HG03196 (cell line): ENCODE data around the gene DSCAM.
"Not testable (repeated sequence)": the region's sequence is repeated elsewhere in the genome, so short reads cannot be mapped to it uniquely, and the experiment has no call there.

Experiments
- ATAC-seq: cut with Tn5 transposase; IDR thresholded peaks from one replicate; pipeline ENCODE4 v1.9.1; 2021; ENCODE audit not compliant: unreplicated experiment

DSCAM gene

GRCh38 chr21:40846587-40847411 lies at the start of gene DSCAM:
DSCAM (minus strand) TSS chr21:40847158; CDS start chr21:40846661, 497 bp downstream.
- ATAC-seq: no peak

DNA sequence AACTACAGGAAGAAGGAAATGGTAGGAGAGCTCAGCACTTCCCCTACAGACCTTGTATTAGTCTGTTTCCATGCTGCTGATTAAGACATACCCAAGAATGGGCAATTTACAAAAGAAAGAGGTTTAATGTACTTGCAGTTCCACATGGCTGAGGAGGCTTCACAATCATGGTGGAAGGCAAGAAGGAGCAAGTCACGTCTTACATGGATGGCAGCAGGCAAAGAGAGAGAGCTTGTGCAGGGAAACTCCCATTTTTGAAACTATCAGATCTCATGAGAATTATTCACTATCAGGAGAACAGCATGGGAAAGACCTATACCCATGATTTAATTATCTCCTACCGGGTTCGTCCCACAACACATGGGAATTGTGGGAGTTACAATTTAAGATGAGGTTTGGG lies 48.7 kb upstream of the DSCAM start:
- ATAC-seq: not testable (repeated sequence)

- ATAC-seq: no peak
Observed at GRCh38 chr21:40886931-40887330, 40.0 kb upstream of the DSCAM start.

GRCh38 chr21:40886006-40886405 lies 39.0 kb upstream of the DSCAM start:
- ATAC-seq: no peak

DNA sequence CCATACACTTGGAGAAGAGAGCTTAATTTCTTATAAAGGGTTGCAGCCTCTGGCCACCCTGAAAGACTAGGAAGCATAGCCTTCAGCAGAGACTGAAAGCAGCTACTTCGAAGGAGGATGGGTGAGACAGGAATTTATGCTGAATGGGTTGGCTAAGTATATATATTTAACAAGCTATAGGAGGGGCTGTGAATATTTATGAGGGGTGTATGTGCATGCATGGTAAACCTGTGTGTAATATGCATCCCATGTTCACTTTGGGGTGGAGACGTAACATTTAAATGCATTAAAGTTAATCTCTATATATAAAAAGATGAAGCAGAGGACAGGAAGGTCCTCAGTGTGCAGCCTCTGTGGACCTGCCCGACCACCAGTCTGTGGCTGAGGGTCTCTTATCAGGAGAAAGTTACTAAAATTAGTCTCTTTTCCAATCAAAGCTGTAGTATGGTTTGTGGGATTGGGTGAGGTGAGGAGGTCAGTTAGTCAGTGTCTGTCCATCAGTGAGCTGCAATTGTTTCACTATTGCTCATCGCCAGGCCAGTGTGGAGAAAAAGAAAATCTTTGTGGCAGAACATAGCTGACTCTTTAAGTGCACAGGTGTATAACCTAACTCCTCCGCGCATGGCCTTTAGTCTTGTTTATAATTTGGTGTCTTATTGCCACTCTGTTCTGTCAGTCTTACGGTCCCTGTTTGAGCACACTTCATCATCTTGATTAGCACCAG lies 35.4 kb upstream of the DSCAM start:
- no peak for ATAC-seq

DNA sequence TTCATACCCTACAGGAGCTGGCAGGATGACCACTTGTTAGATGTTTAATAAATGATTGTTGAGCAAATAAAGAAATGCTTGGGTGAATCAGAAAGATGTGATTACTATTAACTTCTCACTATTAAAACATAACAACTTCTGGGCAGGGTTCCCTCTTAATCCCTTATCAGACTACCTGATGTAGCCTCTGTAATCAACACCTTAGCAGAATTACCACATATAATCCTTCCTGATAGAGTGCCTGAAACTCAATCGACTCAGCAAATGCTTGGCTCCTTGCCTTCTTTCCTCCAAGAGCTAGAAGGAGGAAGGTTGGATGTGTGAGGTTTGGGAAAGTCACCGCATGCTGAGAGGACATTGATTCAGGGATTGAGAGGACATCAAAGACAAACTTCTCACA lies 34.8 kb upstream of the DSCAM start:
- ATAC-seq: no peak

DNA sequence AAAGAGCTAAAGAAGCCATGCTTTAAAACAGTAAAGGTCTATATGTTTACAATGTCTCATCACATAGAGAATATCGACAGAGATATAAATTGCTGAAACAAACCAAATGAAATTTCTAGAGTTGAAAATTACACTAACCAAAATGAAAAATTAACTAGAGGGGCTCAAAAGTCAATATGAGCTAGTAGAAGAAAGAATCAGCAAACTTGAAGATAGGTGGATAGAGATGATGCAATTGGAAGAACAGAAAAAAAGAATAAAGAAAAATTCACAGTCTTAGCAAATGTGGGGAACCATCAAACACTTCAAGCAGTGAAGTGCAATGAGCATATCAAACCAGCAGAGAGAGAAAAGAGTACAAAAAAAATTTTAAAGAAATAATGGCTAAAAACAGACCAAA lies 24.1 kb upstream of the DSCAM start:
- ATAC-seq: no peak

DNA sequence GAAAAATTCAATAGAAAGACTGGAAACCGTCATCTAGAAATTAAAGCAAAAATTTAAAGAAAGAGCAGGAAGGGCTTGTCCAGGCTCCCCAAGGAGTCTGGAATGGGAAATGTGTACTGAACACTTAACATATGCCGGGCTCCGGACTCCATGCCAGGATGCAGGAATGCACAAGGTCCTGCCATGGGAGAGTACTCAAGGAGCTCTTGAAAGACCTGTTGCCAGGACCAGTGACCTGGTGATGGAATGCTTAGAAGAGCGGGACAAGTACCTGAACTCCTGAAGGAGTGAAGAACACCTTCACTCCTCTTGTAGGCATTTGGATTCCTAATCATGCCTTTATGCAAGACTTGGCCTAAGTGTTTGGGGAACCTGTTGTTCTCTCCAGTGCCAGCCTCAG lies 16.9 kb upstream of the DSCAM start:
- no peak for ATAC-seq

GRCh38 chr21:40858517-40858916 lies 11.6 kb upstream of the DSCAM start:
- no peak for ATAC-seq

DNA sequence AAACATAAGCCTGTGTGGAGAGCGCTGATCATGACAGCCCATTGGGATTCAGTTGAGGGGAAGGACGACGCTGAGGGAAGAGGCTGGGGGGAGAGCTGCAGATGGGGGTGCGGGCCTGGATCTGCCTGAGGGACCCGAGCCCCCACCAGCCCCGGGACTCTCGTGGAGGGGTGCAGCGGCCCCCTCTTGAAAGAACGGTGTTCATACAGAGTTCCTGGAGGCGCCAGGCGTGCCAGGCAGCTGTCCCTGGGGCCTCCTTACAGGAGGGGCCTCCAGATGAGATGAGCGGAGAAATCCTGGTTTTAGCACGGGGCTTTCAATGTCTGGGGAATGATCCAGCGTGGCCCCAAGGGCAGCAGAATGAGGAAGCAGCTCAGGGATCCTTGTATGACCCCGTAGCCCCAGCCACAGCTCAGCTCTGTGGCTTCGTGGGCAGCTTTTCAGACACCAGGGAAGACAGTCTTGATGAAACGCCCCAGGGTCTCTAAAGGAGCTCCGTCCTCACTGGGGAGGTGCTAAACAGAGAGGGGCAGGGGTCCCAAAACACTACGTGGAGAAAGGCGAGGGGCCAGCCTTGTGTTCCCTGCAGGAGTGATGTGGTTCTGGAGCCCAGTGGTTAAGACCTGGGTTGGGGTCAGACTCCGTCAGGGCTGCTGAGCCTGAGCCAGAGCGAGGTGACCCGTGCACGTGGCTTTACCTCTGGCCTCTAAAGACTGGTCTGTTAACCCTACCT lies 7.2 kb upstream of the DSCAM start:
- ATAC-seq: no peak

- ATAC-seq: no peak
Observed at GRCh38 chr21:40852563-40852962, 5.6 kb upstream of the DSCAM start.

GRCh38 chr21:40851749-40852148 lies 4.8 kb upstream of the DSCAM start:
- ATAC-seq: no peak

DNA sequence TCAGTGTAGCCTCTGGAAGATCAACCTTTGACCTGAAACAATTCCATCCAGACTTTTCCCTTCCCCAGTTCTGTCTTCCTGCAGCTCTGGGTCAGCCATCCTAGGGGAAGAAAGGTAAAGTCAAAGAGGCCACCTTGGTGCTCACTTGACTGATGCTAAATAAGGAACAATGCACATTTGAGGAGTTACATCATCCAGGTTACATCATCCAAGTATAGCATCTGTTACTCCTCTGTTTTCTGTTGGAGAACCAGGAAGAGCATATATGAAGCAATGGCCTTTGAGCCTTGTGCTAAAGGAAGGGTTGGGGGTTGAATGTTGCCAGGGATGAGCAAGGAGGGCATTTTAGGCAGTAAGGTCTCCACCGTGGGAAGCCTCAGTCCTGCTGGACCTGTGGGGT lies 3.1 kb upstream of the DSCAM start:
- ATAC-seq: no peak

GRCh38 chr21:40847951-40848350 lies 993 bp upstream of the DSCAM start:
- no peak for ATAC-seq

- no peak for ATAC-seq
Observed at GRCh38 chr21:40846103-40846502, 855 bp downstream of the DSCAM start.

- ATAC-seq: no peak
Observed at GRCh38 chr21:40845441-40845995, 1.4 kb downstream of the DSCAM start.

- ATAC-seq: no peak
Observed at GRCh38 chr21:40844935-40845334, 2.0 kb downstream of the DSCAM start.

DNA sequence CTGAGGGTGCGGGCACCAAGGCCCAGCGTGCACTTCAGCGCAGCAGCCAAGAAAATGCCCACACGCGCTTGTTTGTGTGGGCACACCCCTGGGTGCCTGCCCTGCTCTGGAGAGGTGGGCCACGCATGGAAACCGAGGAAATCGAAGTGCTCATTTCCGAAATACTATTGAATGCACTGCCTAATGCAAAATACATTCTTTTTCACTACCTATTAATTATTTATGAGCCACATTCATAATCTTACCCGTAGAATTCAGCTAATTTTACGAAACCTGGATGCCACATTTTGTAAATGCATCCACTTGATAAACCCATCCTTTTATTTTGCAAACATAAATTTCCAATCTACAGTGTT lies 4.8 kb downstream of the DSCAM start:
- ATAC-seq: no peak

DNA sequence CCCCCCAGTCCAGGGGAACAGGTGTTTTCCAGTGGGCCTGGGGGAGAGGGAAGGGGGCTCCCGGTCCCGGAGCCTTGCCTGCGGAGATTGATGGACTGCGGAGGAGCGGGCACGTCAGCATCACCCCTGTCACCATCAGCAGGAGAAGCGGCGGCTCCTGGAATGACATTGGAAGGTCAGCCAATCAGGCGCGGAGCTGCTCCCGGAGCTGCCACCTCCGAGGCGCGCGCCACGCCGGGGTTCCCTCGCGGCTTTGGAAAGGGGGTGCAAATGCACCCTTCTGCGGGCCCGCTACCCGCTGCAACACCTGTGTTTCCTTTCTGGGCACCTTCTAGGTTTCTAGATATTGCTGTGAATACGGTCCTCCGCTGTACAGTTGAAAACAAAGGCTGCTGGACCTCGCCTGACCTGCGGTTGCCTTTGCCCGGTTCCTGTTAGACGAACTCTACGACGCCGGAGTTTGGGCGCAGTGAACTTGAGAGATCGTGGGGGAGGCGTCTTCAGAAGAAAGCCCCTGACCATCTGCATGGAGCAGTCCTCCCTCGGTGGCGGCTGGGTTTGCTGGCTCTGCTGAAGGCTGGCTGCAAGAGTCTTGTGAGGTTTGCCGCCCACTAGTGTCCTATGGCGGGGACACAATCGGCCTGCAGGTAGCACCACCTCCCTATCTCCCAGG lies 5.3 kb downstream of the DSCAM start:
- ATAC-seq: no peak

- no peak for ATAC-seq
Observed at GRCh38 chr21:40840401-40841125, 6.4 kb downstream of the DSCAM start.
